Activated CD4-positive, CD25-positive, alpha-beta regulatory T cell (primary cell): ENCODE data around the gene KIAA1755.

ENCODE experiments used
- DNase-seq, 4 experiments: peaks; one replicate each; lab custom pipeline; 2025; lab: John Stamatoyannopoulos, UW

Gene KIAA1755

DNA sequence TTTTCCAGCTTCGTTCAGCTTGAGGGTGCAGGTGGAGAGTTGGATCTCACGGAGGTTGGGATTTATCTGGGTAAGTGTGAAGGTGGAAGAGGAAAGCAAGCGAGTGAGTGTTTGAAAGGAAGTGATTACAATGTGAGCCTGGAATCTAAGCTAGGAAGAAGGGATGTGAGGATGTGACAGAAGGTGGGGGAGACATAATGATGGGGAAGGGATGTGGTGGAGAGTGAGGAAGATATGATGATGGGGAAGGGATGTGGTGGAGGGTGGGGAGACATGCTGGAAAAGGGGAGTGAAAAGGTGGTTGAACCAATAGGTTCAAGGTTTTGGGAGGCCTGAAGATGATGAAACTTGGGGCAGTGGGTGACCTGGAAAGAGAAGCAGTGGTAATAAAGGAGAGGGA, 23.2 kb downstream of the KIAA1755 start:
- DNase-seq, result no peak

GRCh38 chr20:38231531-38232121, 28.9 kb downstream of the KIAA1755 start:
- DNase-seq, result no peak

DNA sequence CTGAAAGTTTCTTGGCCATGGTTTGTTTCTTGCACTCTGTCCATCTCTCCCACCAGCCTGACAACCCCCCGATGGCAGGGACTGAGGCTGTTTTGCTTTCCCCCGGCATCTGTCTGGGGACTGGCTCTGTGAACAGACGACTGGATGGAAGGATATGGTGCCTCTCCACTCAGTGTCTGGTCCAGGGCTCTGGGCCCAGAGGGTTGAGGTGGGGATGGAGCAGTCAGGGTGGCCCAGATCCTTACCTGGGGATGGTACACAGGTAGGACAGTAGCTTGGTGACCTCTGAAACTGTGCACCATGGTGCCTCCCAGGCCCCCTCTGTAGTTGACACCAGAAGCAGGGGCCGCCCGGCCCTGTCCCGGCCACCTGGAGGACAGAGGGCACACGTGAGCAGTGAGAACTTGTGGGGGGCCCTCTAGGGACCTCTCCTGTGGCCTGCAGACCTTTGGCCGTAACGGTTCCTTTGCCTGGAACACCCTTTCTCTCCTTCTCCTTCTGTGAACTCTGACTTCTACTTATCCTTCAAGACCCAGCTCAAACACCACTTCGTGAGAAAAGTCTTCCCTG, 29.5 kb downstream of the KIAA1755 start:
- DNase-seq, result no peak

DNA sequence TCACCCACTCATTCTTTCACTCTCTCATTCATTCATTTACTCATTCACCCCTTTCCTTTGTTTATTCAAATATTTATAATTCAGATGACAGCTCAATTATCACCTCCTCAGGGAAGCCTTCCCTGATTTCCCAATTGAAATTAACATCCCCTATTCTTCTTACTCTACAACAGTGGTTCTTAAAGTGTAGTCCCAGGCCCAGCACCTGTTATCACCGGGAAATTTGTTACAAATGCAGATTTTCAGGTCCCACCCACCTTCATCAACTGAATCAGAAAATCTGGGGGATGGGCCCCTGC, 30.3 kb downstream of the KIAA1755 start:
- DNase-seq, result no peak

DNA sequence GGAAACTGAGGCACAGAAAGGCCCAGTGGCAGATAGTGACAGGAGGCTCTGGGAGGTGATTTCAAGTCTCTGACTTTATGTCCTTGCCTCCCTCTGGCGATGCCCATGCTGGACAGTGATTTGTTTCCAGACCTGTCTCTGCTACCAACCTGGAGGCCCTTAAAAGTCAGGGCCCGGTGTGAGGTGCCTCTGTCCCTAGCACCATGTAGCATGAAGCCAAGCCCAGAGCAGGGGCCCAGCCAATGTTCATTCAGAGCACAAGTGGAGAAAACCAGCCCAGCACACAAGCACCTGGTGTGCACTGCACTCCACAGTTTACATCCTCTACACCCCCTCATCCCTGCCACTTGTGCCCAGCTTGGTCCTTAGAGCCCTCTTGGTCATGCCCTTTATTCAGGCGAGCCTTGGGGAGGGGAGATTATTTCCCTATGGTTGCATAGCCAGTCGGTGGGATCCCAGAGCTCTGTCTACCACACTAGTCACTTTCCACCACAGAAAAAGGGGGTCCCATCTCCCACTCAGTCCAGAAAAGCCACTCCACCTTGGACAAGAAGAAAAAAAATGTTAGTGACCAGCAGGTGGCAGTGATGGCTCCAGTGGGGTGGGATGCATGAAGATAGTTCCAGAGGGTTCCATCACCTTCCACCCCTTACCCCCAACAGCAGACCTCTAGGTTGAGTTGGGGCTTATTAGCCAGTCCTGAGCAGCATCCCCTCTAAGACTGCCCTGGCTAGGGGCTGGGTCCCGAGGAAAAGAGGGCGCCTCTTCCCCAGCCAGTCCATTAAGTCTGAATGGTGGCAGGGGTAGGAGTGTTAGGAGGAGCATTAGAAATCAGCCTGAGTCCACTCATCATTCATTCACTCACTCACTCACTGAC, 30.9 kb downstream of the KIAA1755 start:
- DNase-seq, result no peak

DNA sequence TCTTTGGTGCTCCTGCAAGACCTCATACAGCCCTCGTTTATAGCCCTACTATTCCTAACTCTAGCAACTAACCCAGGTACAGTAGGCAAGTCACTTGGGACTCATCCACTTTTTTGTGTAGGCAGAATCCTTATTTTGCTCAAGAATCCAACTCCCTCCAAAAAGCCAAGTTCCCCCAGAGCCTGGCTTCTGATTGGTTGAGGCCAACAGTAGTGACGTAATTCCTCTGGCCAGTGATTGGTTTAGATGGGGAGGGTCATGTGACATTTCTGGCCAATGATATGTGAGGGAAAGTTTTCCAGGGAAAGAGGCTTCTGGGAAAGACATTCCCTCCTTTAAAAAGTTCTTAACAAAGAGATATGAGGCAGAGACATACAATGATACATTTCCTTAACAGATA, 32.1 kb downstream of the KIAA1755 start:
- no peak for DNase-seq

DNA sequence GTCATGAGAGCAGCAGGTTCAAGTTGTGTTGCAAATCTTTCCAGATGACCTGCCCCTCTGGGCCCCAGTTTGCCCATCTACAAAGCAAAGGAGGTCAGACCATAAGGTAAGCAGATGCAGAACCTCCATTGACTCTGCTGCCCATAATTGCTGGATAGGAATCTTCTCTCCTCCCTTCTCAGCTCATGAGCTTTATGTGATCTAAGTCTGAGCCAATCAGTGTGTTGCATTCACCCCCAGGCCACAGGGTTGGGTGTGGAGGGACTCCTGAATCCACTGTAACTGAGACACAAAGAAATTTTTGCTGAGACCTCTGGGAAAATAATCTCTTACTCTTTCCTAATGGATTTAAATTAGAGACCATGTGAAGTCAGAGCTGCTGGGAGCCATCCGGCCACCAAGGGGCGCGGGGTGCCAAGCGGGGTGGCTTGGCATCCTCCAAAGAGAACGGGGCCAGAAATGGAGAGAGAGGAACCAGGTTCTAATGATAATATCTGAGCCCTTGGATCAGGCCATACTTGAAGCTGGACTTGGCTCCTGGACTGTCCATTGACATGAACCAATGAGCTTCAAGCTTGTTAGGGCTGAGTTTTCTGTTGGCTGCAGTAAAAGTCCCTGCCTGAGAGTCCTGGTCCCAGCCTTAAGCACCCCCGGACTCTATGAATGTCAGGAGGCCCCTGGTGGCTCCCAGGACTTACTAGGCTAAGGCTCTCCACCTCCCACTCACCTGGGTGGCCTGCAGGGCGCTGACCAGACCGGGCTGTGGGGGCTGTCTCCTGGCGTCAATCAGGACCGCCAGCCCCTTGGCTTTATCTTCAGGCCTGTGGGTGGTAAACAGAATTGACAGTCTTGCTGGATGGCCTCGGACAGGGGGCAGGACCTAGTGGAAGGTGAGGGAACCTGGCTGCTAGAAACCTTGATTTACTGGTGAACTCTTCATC, 32.8 kb downstream of the KIAA1755 start:
- DNase-seq, result no peak

DNA sequence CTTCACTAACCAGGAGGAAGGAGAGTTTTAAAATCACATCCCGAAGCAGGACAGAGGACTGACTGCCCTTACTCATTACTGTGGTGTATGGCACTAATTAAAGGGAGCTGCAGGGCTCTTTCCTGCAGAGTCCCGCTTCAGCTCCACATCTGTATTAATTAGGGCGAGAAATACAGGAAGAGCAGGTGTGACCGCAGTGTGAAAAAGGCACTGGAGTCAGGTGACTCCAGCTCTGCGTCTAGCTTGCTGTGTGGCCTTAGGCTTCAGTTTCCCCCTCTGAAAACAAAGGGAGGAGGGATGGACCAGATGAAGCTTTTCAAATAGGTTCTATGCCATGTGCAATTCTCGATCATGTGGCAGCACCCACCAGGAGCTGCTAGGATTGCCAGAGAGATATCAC, 34.0 kb downstream of the KIAA1755 start:
- DNase-seq, result no peak

DNA sequence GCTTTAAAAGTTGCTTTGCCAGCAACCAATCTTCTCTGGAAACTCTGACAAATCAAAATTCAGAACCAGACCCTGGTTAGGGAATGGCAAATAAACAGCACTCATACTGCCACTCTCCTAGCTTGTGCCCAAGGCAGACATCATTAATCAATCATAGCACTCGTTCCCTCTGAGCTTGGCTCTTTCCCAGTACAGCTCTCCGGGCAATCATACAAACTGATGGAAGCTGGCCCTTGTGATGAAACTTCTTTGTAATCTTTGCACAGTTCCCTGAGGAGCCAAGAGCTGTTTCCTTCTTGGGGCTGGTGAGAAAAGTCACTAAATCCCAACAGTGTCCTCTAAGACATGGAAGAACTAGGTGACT, 34.7 kb downstream of the KIAA1755 start:
- DNase-seq, result no peak

DNA sequence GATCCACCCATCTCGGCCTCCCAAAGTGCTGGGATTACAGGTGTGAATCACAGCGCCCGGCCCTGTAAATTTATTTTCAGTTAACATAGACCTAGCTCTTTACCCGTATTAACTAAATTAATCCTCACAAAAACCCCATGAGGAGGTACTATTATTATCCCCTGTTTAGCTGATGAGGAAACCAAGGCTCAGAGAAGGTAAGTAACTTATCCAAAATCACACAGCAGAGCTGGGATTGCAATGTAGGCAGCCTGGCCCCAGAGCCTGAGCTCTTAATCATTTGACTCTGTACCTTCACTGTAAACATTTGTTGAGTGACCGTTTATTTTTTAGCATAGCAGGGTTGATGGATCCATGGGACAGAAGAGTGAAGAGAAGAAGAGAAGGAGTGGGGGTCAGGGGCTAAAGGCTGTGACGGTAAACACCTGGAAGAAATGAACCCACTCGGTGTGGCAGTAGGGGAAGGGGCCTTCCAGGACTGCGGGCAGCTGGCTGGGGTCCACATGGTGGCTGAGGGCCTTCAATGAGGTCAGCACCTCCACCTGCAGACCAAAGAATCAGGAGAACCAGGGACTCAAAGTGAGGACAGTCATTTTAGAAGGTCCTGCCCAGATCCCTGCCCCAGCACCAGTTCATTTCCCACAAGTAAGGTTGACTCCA, 35.2 kb downstream of the KIAA1755 start:
- DNase-seq, result no peak

GRCh38 chr20:38224531-38224930, 36.0 kb downstream of the KIAA1755 start:
- no peak for DNase-seq

DNA sequence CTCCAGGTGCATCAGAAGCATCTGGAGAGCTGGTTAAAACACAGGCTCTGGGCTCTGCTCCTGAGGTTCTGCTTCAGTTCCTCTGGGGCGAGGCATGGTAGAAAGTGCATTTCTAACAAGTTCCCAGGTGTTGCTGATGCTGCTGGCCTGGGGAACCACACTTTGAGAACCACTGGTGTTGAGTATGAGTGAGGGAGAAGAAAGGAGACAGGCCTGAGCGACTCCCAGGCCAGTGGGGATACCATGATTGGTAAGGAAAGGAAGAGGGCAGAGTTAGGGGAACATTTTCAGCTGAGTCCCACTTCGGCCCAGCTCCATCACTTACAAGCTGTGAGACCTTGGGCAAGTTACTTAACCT, 36.8 kb downstream of the KIAA1755 start:
- DNase-seq, result no peak

GRCh38 chr20:38222923-38223742, 37.4 kb downstream of the KIAA1755 start:
- no peak for DNase-seq

- DNase-seq, result peak in 2 of 4 experiments; percentile 31 to 38
These were observed 38.2 kb downstream of the KIAA1755 start for GRCh38 chr20:38222231-38222922.

DNA sequence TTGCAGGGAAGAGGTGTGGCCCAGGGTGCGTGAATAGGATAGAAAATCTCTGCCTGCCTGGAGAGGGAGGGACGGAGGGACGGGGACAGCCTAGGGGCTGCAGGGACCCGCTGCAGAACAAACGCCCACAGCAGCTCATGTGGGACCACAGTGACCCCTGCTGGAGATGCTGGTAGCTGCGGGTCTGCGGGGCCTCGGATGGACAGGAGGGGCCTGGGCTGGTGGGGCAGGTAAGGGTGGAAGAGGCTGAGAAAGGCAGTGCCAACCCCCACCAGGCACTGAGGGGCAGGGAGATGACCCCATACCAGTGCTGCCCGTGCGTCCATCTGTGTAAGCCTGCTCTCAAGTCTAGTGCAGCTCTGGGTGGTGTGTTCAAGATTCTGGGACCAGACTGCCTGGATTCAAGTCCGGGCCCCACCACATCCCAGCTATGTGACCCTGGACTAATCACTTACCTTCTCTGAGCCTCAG, 39.4 kb downstream of the KIAA1755 start:
- peak; percentile 20 to 63 (median 45) for DNase-seq

- DNase-seq, result no peak
These were observed 39.9 kb downstream of the KIAA1755 start for GRCh38 chr20:38220587-38221118.

- no peak for DNase-seq
These were observed 41.3 kb downstream of the KIAA1755 start for GRCh38 chr20:38219006-38219950.

DNA sequence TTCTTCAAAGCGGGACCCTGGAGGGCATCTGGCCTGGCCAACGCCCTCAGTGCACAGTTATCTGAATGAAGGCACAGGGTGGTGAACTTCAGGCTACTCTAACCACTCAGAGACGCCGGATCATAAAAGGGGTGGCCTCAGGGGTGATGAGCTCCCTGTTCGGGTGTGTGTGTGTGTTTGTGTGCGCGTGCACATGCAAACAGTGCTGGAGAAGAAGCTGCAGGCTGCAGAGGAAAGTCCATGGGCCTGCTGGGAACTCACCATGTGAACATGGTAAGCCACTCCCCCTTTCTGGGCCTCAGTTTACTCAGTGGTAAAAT, 42.0 kb downstream of the KIAA1755 start:
- DNase-seq, result no peak
